Activated CD4-positive, CD25-positive, alpha-beta regulatory T cell treated with anti-CD3 and anti-CD28 coated beads, Interleukin-2, amount 50 U/mL, for 16 hours (primary cell): Measurements from ENCODE around the gene PKD2.

Source experiments
- DNase-seq: peaks from one replicate; pipeline ENCODE4 v3.0.0-alpha.2; 2020; ENCODE audit warnings: low read depth, low spot score

Gene PKD2

DNA sequence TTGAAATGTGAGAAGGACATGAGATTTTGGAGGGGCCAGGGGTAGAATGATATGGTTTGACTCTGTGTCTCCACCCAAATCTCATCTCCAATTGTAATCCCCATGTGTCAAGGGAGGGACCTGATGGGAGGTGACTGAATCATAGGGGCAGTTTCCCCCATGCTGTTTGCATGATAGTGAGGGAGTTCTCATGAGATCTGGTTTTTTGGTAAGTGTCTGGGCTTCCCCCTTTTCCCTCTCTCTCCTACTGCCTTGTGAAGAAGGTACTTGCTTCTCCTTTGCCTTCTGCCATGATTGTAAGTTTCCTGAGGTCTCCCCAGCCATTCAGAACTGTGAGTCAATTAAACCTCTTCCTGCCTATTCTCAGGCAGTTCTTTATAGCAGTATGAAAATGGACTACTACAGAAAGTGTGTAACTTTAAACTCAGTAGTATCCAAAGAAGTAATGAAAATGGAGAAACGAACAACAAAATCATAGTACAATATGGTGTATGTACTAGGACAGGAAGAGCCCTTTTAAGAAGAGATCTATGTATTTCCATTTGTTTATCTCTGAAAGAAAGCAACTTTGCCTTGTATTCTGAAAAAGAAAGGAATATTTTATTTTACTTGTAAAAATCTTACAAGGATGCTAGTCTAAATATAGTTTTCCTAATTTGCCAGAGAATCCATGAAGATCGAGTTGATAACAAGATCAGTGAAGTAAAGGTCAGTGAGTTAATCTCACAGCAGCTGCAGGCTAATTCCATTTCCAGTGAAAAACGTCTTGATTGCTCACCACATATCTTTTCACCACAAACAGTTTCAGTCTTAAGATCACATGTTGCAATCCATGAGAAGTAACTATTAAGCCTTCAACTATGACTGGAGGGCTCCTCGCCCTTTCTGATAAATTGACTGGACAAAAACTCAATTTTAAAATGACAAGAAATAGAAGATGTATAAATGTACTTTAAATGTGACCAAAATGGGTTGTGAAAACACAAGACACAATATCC is 20.5 kb downstream of the PKD2 start:
- no peak for DNase-seq

DNA sequence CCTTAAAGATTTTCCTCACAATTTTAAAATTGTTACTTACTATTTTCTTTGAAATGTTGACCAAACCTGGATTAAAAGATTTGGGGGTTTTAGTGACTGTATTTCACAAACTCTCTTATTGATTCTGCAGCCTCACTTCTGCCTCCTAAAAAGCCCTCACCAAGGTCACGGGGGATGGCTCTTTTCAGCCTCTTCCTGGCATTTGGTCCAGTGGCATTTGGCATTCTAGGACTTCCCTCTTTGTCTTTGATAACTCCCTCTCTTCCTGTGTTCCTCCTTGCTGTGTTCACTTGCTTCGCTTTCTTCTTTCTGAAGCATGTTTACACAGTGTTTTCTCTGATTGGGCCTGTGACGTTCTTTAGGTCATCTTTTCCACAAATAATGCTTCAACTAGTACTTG is 21.5 kb downstream of the PKD2 start:
- no peak for DNase-seq

DNA sequence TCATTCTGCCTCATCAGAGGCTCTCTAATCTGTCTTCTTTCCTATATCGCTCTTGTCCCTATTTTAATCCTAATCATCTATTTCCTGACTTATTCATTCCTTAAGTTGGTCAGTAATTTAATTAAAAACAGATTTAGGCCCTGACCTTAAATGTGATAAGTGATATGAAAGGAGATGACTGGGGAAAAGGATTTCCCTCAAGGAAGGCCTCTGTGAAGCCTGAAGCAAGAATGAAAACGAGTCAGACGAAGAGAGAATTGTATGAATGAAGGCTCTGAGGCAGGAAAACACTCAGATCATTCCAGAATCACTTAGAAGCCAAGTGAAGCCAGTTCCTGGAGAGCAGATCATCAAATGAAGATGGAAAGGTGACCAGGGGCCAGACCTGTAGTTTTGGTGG is 22.1 kb downstream of the PKD2 start:
- no peak for DNase-seq

DNA sequence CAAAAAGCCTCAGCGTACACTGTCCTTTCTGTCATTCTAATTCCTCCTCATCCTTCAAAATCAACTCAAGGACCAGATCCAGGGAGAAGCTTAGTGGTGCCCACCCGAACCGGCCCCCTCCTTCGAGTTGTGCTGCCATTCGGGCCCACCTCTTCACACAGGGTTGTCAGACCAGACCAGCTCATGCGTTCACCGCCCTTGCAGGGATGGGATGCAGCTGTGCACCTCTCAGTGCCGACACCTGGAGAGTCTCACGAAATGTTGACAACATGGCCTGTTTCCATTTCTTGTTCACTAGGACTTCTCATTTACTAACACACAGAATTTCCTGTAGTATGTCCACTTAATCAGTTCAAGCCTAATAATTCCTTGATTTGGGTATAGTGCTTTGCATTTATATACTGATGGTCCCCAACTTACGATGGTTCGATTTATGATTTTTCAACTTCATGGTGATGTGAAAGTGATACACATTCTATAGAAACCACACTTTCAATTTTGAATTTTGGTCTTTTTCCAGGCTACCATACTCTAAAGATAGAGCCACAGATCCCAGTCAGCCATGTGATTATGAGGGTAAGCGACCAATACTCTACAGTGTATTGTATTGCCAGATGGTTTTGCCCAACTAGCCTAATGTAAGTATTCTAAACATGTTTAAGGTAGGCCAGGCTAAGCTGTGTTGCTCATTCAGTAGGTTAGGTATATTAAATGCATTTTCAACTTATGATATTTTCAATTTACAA is 23.3 kb downstream of the PKD2 start:
- no peak for DNase-seq

DNA sequence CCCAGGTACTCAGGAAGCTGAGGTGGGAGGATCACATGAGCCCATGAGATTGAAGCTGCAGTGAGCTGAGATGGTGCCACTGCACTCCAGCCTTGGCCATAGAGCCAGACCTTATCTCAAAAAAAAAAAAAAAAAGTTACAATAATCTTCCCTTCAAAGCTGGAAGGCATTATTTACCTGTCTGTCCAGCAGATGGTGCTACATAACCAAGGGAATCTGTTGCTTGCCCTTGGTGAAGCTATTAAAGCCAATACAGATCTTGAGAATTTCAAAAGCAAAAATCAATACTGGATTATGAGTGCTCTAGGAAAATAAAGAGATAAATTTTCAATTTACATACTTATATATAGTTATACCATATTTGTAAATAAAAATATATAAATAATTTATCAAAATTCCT is 25.9 kb downstream of the PKD2 start:
- DNase-seq = peak; percentile 11

DNA sequence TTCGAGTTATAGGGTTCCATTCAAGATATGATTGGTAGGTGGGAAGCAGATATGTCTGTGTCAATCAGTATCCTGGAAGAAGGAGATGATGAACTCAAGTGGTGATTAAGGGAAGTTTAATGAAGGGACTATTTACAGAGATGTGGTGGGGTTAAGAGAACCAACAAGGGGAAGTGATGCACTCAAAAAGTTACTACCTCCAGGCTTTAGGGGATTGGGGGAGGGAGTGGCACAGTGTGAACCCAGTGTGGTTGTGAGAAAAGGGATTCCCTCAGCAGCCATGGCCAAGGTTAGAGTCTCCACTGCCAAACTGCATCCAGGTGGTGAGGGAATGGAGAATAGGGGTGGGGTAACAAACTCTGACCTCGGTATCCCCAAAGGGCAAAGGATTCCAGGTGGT is 27.9 kb downstream of the PKD2 start:
- no peak for DNase-seq

DNA sequence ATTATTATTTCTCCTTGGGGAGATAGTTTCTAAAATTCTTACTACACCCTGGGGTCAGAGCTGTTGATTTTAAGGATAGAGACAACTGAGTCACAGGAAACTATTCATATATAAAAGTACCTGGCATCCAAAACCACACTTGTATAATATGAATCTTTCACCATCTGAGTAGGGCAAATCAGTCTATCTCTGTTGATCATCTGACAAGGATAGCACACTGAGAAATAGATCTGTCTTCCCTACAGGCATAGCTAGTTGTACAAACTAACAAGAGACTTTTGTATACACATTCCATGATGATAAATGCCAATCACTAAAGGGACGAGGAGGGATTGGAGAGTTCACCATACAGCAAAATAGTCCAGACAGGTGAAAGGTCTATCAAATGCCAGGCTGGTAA is 30.0 kb downstream of the PKD2 start:
- no peak for DNase-seq

DNA sequence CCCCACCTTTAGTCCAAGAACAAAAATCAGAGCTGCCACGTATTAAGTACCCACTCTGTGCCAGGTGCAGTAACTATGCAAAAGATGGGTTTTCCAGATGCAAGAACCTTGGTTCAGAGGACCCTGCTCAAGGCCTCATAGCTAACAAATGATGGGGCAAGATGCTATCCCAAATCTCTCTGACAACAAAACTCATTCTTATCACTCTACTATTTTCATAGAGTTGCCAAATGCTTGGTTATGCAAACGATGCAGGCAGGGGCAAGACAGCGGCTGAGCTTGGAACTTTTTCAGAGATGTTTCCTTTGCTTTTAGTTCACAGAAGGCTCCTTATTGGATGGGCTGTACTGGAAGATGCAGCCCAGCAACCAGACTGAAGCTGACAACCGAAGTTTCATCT is 30.5 kb downstream of the PKD2 start:
- no peak for DNase-seq

DNA sequence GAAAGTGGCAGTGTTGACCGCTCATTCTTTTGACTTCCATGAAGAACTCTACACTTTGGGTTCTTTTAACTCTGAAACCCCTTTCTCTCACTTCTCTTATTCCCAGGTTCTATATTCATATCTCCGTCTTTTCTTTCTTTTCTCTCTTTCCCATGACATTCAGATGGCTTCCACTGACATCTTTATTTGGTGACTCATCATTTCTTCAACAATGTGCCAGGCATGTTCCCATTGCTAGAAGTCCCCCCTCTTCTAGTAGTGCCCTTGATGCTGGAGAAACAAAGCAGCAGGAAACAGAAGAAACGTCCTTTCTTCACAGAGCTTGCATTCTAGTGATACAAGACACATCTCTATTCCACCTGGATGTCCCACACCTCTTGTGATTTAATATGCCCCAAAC is 33.3 kb downstream of the PKD2 start:
- no peak for DNase-seq

DNA sequence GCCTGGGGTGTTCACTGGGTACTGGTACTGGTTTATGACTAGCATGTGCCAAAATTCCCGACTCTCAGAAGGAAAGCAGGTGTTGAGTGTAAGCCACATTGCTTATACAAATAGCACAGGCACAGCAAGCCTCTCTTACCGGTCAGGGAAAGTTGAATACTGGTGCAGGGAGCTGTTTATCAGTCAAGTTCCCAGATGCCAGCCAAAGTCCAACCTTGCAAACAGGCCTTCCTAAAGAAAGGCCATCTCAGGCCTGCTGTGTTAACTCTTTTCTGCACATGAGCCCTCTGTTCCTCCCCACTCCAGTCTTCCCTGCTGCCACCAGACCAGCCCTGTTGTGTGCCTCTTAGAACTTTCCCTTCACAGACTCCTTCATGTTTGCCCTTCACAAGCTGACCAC is 34.2 kb downstream of the PKD2 start:
- DNase-seq = no peak

DNA sequence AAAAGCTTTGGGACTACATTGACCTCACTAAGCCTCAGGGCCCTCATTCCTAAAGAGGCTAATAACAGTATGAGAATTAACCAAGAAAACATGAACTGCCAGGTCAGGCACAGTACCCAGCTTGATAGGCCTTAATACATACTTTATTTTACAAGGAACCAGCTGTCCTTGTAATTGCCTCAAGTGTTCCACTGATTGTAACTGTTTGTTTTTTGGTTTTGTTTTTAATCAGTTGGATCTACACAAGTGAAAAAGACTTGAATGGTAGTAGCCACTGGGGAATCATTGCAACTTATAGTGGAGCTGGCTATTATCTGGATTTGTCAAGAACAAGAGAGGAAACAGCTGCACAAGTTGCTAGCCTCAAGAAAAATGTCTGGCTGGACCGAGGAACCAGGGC is 35.6 kb downstream of the PKD2 start:
- no peak for DNase-seq

DNA sequence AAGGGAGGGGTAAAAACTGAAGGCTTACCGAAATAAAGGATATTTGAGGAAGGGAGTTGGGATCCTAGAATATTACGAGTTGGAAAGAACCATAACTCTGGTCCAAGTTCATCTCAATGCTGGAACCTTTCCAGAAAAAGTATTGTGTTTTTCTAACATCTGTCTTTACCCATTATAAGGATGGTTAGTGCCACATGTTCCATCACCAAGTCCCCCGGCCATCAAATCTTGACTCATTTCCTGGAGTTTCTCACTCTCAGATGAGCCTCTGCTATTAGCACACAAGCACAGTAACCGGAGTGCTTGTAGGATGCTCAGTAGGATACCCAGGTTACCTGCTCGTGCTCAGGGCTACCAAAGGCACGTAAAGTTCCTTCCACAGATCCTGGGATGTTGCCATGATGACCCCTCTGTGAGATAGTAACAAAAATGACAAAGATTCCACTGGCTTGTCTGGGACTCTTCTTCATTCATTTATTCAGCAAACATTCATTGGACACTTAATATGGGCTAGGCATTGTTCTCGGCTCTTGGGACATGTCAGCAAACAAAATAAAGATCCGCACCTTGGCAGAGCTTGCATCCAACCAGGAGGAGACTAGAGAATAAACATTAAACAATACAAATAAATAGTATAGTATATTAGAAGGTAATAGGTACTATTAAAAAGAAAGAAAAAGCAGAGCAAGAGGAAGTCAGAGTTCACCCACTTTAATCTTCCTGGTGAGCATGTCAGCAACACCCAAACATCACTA is 36.3 kb downstream of the PKD2 start:
- DNase-seq = no peak

DNA sequence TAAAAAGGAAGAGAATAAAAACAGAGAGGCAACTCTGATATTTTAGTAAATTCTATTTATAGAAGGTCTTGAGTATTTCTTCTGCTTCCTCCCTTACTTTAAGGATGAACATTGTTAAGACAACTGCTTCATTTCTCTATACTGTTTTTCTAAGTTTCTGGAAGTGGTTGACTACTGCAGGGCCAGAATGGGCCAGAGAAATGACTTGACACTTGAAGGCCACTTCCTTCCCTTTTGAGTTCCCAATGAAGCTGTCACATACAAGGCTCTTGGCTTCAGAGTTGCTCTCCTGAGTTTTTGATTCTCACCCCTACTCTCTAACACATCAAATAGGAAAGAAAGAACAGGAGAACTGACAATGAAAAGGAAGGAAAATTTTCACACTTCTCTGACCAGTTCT is 37.6 kb downstream of the PKD2 start:
- DNase-seq = no peak

DNA sequence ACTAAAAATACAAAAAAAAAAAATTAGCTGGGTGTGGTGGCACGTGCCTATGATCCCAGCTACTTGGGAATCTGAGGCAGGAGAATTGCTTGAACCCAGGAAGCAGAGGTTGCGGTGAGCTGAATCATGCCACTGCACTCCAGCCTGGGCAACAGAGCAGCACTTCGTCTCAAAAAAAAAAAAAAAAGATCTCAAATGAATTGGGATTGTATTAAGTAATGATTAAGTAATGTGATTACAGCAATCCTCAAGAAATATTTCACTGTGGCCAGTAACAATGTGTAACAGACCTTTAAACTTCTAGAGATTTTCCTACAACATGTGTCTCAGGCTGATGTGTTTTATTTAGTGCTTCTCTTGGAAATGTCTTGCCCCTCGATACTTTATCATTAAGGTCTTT is 46.8 kb downstream of the PKD2 start:
- DNase-seq = no peak

DNA sequence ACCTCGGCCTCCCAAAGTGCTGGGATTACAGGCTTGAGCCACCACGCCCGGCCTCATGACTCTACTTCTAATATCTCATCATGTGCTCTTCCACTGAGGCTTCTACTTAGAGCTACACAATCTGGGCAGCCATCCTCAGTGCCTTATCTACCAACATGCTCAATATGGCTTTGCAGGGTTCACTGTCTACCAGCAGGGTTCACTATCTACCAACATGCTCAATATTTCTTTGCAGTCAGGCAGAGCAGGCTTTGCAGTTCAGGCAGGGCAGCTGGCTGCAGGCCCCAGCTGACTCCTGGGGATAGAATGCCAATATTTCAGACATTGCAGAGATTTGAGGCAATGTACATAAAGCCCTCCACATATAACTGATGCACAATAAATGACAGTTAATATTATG is 47.5 kb downstream of the PKD2 start:
- DNase-seq = no peak

DNA sequence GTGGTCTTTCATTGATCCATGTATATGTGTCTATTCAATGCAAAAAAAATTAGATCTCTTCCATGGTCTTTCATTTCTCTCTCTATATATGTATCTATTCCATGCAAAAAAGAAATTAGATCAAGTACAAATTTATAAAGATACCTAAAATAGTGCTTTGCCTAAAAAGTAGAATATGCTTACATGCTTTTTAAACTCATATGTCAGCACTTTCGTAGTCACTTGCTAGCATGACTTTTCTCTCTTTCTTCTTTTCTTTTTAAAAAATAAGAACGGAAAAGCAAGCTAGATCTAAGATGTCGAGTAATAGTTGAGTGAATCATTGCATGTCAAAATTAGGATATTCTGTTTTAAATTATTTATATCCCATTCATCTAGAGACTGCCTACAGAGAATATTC is 50.9 kb downstream of the PKD2 start:
- DNase-seq = no peak

DNA sequence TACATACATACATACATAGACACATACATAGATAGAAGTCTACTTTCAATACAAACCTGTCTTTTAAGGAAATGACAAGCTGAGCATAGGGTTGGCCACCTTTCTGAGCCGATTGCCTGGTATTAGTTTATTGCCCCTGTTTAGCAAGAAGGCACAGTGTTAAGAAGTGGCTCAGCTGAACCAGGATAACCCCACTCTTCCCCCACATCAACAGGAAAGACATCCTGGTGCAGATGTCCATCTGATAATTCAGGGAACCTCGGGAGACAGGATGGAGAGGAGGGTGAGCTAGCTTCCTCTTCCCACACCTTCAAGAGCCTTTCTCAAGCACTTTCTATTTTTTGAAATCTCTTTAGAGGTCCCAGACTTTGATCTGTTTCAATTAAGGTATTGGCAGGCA is 52.3 kb downstream of the PKD2 start:
- DNase-seq = no peak

DNA sequence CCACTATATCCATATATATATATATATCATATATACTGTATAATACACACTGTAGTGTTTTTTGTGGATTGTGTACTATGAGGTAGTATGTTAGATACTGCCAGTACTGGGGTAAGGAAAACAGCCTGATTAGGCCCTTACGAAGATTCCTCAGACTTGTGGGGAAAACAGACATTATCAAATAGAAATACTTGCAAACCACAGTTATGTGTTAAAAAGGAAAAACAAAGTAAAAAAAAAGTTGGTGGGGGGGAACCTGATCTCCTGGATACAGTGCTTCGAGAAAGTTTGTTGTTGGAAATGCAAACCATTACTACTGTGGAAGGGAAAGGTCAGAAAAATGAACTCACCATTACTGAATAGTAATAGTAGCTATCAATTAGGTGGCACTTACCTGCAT is 53.0 kb downstream of the PKD2 start:
- no peak for DNase-seq

DNA sequence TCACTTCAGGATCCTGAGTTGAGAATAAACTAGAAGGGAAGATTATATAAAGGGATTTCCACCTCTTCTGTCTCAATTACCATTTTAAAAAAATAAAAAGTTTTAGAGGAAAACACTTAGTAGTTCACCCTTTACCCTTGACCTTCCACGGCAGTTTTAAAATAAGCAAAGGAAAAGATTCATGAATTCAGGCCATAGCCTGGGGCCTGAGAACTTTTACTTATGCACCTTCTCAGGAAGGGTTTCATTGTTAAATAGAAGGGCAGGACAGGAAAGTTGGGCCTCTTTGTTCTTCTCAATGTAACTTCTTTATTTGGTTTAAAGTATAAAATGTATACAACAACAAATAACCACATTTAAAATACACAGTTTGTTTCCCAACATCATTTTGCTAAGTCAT is 54.9 kb downstream of the PKD2 start:
- no peak for DNase-seq

DNA sequence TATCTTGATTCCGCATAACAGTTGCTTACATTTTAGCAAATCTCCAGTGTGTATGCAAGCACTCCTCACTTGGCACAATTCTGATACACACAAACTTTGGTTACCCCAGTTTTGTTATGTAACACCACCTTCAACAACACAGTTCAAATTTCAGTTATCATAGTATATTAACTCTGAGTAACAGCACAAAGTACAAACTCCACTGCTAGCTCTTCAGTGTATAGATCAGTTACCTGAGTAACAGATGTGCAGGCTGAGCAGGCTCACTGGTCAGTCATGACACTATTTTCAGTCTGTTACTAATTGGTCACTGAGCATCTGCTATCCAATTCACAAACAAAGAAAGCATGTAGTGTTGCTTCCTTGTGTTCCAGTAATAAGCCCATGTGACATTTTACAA is 55.4 kb downstream of the PKD2 start:
- DNase-seq = no peak

DNA sequence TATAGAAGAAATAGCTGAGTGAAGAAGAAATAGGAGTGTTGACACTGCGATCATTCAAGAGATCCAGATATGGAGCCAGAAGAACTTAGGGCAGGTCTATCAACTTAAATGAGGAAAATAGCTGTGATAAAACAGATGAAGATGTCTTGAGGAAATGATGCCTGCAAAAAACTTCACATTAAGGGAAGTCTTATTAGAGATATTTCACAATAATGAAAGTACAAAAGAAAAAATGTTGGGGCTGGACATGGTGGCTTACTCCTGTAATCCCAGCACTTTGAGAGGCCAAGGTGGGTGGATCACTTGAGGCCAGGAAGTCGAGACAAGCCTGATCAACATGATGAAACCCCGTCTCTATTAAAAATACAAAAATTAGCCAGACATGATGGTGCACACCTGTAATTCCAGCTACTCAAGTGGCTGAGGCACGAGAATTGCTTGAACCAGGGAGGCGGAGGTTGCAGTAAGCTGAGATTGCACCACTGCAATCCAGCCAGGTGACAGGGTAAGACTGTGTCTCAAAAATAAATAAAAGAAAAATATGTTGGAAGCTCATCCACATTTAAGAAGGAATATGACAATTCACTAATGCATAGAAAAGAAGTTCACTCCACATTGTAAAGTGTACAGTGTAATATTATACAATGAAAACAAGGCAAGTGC is 56.3 kb downstream of the PKD2 start:
- no peak for DNase-seq

DNA sequence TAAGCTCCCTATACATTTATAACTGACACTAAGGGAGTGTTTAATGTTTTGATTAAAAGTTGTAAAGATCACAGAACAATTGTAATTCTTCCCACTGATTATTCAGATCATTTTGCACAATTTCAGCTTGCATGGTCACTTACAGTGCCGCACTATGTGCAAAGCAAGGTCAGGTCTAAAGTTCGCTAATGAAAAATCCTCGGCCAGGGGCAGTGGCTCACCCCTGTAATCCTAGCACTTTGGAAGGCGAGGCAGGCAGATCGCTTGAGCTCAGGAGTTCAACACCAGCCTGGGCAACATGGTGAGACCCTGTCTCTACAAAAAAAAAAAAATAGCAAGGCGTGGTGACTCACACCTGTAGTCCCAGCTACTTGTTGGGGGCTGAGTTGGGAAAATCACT is 57.0 kb downstream of the PKD2 start:
- no peak for DNase-seq
